D721Med (cell line): ENCODE data around the gene SERPINH1.

ENCODE experiments used
- DNase-seq: peaks from one replicate; pipeline ENCODE4 v3.0.0; 2011; ENCODE audit warnings: low spot score; ENCODE audit not compliant: insufficient read length
- FAIRE-seq: peaks from 2 replicates; lab custom pipeline; 2011; peaks lifted over from hg19 to GRCh38; lab: Jason Lieb, UNC
- CTCF ChIP-seq: IDR thresholded peaks from 2 replicates; pipeline ENCODE4 v1.5.1; 2012; ENCODE audit warnings: mild to moderate bottlenecking, control low read depth; ENCODE audit not compliant: insufficient read depth; ENCODE audit errors: missing control alignments

Gene SERPINH1

GRCh38 chr11:75567971-75568370, 5.9 kb downstream of the SERPINH1 start:
- DNase-seq (no peak), FAIRE-seq (no peak)
- no peak for TF ChIP-seq CTCF

GRCh38 chr11:75568616-75569219, 6.7 kb downstream of the SERPINH1 start:
- no peak for FAIRE-seq
- TF ChIP-seq CTCF: no peak
- no peak for DNase-seq

DNA sequence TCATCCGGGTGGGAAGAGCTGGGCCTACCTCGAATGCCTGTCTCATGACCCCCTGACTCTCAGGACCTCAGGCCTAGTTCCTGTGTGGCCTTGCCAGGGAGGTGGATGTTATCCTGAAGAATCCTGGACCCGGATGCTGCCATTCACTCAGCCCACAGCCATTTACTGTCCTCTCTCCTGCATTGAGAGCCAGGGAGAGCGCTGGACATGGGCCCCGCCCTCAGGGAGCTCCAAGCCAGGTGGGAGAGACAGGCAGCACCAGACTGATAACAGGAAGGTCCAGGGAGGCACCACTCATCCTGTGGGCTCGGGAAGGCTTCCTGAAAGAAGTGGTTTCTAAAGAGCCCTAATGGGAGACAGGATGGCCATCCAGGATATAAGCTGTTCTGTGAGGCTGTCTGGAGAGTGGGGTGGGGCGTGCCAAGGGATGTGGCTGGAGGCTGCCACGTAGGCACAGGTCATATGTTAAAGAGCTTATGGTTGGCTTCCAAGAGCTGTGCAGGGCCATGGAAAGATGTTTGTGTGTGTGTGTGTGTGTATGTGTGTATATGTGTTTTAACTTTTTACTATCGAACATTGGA, 8.6 kb downstream of the SERPINH1 start:
- FAIRE-seq (no peak), DNase-seq (no peak)
- no peak for TF ChIP-seq CTCF

DNA sequence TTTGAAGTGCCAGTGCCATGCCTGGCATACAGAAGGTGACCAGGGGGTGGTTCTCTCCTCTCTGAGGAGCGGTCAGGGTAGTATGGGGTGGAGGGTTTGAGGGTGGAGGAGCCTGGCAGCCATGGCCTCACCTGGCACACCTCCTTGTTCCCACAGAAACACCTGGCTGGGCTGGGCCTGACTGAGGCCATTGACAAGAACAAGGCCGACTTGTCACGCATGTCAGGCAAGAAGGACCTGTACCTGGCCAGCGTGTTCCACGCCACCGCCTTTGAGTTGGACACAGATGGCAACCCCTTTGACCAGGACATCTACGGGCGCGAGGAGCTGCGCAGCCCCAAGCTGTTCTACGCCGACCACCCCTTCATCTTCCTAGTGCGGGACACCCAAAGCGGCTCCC, 9.6 kb downstream of the SERPINH1 start:
- DNase-seq (no peak), FAIRE-seq (no peak)
- no peak for TF ChIP-seq CTCF

DNA sequence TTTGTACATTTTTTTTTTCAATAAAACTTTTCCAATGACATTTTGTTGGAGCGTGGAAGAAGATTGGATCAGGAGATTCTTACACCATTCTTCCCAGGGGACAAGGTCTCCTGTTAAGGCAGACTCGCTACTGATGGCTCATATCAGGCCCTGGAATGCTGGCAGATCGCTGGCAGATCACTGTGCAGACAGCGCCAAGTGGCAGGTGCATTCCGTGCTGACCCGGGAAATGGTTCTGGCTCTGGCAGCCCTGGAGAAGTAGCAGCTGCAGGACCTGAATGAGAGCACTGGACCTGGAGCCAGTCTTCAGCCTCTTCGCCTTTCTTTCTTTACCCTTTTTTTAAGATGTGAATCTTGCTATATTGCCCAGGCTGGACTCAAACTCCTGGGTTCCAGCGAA, 10.7 kb downstream of the SERPINH1 start:
- no peak for TF ChIP-seq CTCF
- no peak for FAIRE-seq
- no peak for DNase-seq

- FAIRE-seq: no peak
- DNase-seq: no peak
- no peak for TF ChIP-seq CTCF
These were observed 12.9 kb downstream of the SERPINH1 start for GRCh38 chr11:75574698-75575602.

- no peak for DNase-seq
- FAIRE-seq: no peak
These were observed 14.0 kb downstream of the SERPINH1 start for GRCh38 chr11:75576017-75576416.

More at GRCh38 chr11:75576017-75576416, 14.0 kb downstream of the SERPINH1 start:
- TF ChIP-seq CTCF: no peak
